Panc1 (cell line): ENCODE data around the gene DGLUCY. TPM values are rescaled to one million over a fixed set of nuclear protein-coding genes. Genes with fewer than 3 reads are reported as not detected.

Source experiments
- ATAC-seq: fragments of 200-7000 bp; cut with Tn5 transposase; 2 replicates; pipeline ENCODE4 v1.9.1; 2020; ENCODE audit warnings: mild to moderate bottlenecking, moderate library complexity
- BruUV-seq: library from RNA; stranded (reverse); fragments of 400-500 nt; replicated peaks from 2 replicates; lab custom pipeline; 2021; lab: Mats Ljungman, UMichigan
- CTCF ChIA-PET: fragments of 300-600 bp; sonication (Branson Sonifier 250); formaldehyde crosslinking; loops from one replicate; lab custom pipeline; 2022; ENCODE audit warnings: antibody characterized with exemption; lab: Charles Lee
- POLR2A ChIA-PET: fragments of 300-600 bp; sonication (Branson Sonifier 250); formaldehyde crosslinking; loops from one replicate; lab custom pipeline; 2022; ENCODE audit warnings: antibody characterized with exemption; lab: Charles Lee
- DNase-seq: peaks from one replicate; pipeline ENCODE4 v3.0.0-alpha.2; 2010; ENCODE audit warnings: low read depth, low spot score
- H3K27ac ChIP-seq: 2 replicates; pipeline ENCODE4 v1.5.1; 2011; ENCODE audit warnings: mild to moderate bottlenecking, low read length, inconsistent platforms
- H3K27me3 ChIP-seq: fragments of 200-500 bp; sonication (Bioruptor generic); 2 replicates; pipeline ENCODE4 v1.6.0; 2014; ENCODE audit warnings: low read length, inconsistent platforms; ENCODE audit not compliant: control insufficient read depth, insufficient read depth
- H3K36me3 ChIP-seq: fragments of 200-500 bp; sonication (Bioruptor generic); 2 replicates; pipeline ENCODE4 v1.5.1; 2014; ENCODE audit warnings: inconsistent platforms, mild to moderate bottlenecking, low read length, moderate library complexity; ENCODE audit not compliant: control insufficient read depth, insufficient read depth
- H3K4me1 ChIP-seq: 2 replicates; pipeline ENCODE4 v1.5.1; 2011; ENCODE audit warnings: inconsistent platforms, mild to moderate bottlenecking, low read length, moderate library complexity; ENCODE audit not compliant: control insufficient read depth, insufficient read depth
- H3K4me3 ChIP-seq, 2 experiments: 2 replicates each; pipeline ENCODE4 v1.5.1; 2011 to 2012; ENCODE audit warnings: low read depth in 2 of 2, low read length in 2 of 2, mild to moderate bottlenecking in 2 of 2, inconsistent platforms in 1 of 2, moderate library complexity in 1 of 2
- H3K9me3 ChIP-seq: fragments of 200-500 bp; sonication (Bioruptor generic); 2 replicates; pipeline ENCODE4 v1.5.1; 2014; ENCODE audit warnings: low read depth, mild to moderate bottlenecking, inconsistent platforms, low read length, moderate library complexity; ENCODE audit not compliant: control insufficient read depth, insufficient read depth
- CTCF ChIP-seq: fragments of 450-650 bp; IDR thresholded peaks from 2 replicates; pipeline ENCODE4 v1.5.1; 2017; ENCODE audit warnings: mild to moderate bottlenecking
- POLR2AphosphoS5 ChIP-seq: IDR thresholded peaks from 2 replicates; pipeline ENCODE4 v1.6.1; 2012; ENCODE audit warnings: mild to moderate bottlenecking, low read depth, low read length, moderate library complexity
- REST ChIP-seq, 2 experiments: IDR thresholded peaks; 2 replicates each; pipeline ENCODE4 v1.6.1; 2011 to 2012; ENCODE audit warnings: low read depth in 2 of 2, control low read depth in 1 of 2, low read length in 1 of 2, mild to moderate bottlenecking in 1 of 2, moderate library complexity in 1 of 2; ENCODE audit not compliant: insufficient read depth in 1 of 2
- SIN3A ChIP-seq: IDR thresholded peaks from 2 replicates; pipeline ENCODE4 v1.6.1; 2012; ENCODE audit warnings: low read depth, mild to moderate bottlenecking, low read length, moderate library complexity, borderline replicate concordance; ENCODE audit not compliant: insufficient read depth
- TCF7L2 ChIP-seq: IDR thresholded peaks from 2 replicates; pipeline ENCODE4 v1.6.1; 2011; ENCODE audit warnings: mild to moderate bottlenecking, low read depth, low read length, inconsistent platforms
- in situ Hi-C: cut with HindIII; loops from 2 replicates; pipeline ENCODE4 v1.10.0; 2016; ENCODE audit warnings: low sequenced_read_pairs, low pct_unique_long_range_greater_than_20kb
- intact Hi-C: fragments of 100-400 bp; cut with micrococcal nuclease; formaldehyde crosslinking; loops from one replicate; pipeline ENCODE4 v1.10.0; 2022; ENCODE audit not compliant: unreplicated experiment
- total RNA-seq: library from RNA; stranded (reverse); gene quantifications from one replicate; pipeline ENCODE4 v1.2.1, GENCODE V29; 2021; ENCODE audit not compliant: unreplicated experiment

Gene DGLUCY
- total RNA-seq, 1 experiment from 2014 or later: 21.3 TPM

- Histone ChIP-seq H3K4me1 (no peaks in the 10 kb centered on the region), H3K36me3 (no peaks in the 10 kb centered on the region), H3K9me3 (no peaks in the 10 kb centered on the region), H3K27ac (no peak overlapping the region), H3K4me3 (no peak overlapping the region), H3K27me3 (no peaks in the 10 kb centered on the region)
- BruUV-seq: no TSS peak
- TF ChIP-seq REST (IDR thresholded peaks at IDR 0.05; ENCODE audit: insufficient read depth in 1 of 2, low read depth in 2 of 2, low read length in 1 of 2) (no peak), TCF7L2 (no peak)
- in situ Hi-C loops (no loop called here), intact Hi-C loops (no loop called here)
- ATAC-seq: no peak
- no peak for DNase-seq
- CTCF ChIA-PET: no interaction called here
- POLR2A ChIA-PET: no interaction called here
Observed at GRCh38 chr14:91231446-91231845, 117.6 kb downstream of the DGLUCY start.

GRCh38 chr14:91232052-91232451 lies 118.2 kb downstream of the DGLUCY start:
- Histone ChIP-seq H3K4me1 (no peaks in the 10 kb centered on the region), H3K9me3 (no peaks in the 10 kb centered on the region), H3K27me3 (no peaks in the 10 kb centered on the region), H3K4me3 (no peak overlapping the region), H3K36me3 (no peaks in the 10 kb centered on the region), H3K27ac (no peak overlapping the region)
- TF ChIP-seq SIN3A: no peak
- no peak for TF ChIP-seq TCF7L2
- TF ChIP-seq REST (IDR thresholded peaks at IDR 0.05; ENCODE audit: insufficient read depth in 1 of 2, low read depth in 2 of 2, low read length in 1 of 2): no peak
- no peak for TF ChIP-seq CTCF
- TF ChIP-seq POLR2AphosphoS5: no peak
- intact Hi-C loops: no loop called here
- POLR2A ChIA-PET: no interaction called here
- ATAC-seq: no peak
- DNase-seq: no peak
- BruUV-seq: no TSS peak
- in situ Hi-C loops: no loop called here
- CTCF ChIA-PET: no interaction called here
